ENCODE measurements around the gene SLC27A2.
A peak's percentile ranks its signal among the peaks of the same experiment; 100 is the strongest.
"Not testable (repeated sequence)": the region's sequence is repeated elsewhere in the genome, so short reads cannot be mapped to it uniquely, and the experiment has no call there.

Gene SLC27A2

GRCh38 chr15:50181969-50182218, at the start of gene SLC27A2:
Gene SLC27A2 (plus strand): TSS chr15:50182196. CDS start chr15:50182428, 232 bp downstream.
- DNase-seq (ENCODE audit: low read depth, low spot score): no peak

DNA sequence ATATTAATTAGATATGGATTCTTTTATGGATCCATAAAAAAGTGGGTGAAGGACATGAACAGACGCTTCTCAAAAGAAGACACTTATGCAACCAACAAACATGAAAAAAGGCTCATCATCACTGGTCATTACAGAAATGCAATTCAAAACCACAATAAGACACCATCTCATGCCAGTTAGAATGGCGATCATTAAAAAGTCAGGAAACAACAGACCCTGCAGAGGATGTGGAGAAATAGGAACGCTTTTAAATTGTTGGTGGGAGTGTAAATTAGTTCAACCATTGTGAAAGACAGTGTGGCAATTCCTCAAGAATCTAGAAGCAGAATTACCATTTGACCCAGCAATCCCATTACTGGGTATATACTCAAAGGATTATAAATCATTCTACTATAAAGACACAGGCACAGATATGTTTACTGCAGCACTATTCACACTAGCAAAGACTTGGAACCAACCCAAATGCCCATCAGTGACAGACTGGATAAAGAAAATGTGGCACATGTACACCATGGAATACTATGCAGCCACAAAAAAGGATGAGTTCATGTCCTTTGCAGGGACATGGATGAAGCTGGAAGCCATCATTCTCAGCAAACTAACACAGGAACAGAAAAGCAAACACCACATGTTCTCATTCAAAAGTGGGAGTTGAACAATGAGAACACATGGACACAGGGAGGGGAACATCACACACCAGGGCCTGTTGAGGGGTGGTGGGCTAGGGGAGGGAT, 49.6 kb upstream of the SLC27A2 start:
- DNase-seq (ENCODE audit: low read depth, low spot score): not testable (repeated sequence)

- peak; percentile 41 for DNase-seq (ENCODE audit: low read depth, low spot score)
Observed at GRCh38 chr15:50134524-50135024, 47.4 kb upstream of the SLC27A2 start.

DNA sequence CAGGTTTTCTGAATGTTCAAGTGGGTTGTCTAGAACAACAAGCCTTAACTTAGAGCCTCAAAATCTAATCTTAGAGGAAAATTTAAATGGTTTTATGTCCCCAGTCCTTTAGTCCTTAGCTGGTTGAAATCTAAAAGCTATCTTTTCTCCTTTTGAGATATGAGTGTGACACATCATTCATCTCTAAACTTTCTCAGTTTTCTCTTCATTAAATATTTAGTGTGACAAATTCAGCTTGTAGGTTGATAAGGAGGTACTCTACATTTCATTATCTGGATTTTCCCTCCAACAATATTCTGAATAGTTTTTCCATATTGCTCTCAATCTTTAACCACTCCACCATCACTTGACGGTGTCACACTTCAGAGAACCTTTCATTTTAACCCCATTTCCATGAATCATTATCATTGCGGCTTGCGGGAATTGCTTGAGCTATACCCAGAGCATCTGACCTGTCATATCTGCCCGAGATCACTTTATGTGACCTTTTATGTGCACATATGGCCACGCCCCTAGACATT, 46.9 kb upstream of the SLC27A2 start:
- DNase-seq (ENCODE audit: low read depth, low spot score): no peak

DNA sequence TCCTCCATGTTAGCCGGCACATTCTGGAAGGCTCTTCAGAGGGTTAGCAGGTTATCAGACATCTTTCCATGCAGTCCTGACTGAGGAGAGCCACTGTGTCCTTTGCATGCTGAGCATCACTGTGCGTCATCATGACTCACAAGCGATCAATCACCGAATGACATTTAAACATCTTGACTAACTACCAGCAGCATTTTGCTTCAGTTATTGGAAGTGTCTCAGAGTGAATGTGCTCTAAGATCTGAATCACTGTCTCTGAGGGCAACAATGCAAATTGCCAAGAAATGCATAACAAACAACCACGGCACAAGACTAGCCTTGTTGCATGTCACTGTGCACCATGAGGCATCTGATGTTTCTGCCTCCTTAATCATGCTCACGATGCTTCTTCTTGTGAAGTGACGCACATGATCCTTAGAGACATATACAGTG, 44.6 kb upstream of the SLC27A2 start:
- no peak for DNase-seq (ENCODE audit: low read depth, low spot score)

GRCh38 chr15:50137893-50138292, 44.1 kb upstream of the SLC27A2 start:
- DNase-seq (ENCODE audit: low read depth, low spot score): no peak

GRCh38 chr15:50138391-50138790, 43.6 kb upstream of the SLC27A2 start:
- no peak for DNase-seq (ENCODE audit: low read depth, low spot score)

GRCh38 chr15:50140098-50140497, 41.9 kb upstream of the SLC27A2 start:
- no peak for DNase-seq (ENCODE audit: low read depth, low spot score)

- DNase-seq (ENCODE audit: low read depth, low spot score): no peak
Observed at GRCh38 chr15:50140983-50141382, 41.0 kb upstream of the SLC27A2 start.

DNA sequence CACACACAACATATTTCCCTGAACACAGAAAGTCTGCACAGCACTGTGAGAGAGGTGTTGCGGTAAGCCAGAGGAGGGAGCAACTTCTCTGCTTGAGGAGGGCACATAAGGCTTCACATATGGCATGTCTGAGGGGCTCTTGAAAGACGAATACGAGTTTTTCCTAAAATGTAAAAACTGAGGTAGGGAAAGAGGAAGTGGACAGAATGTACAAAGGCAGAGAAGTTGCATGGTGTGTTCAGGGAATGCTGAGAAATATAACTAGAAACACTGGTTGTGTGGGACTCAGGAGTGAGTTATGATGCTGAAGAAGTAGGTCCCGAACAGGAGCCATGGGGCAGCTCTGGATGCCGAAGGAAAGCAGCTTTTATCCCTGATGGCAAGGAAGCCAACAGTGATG, 40.1 kb upstream of the SLC27A2 start:
- no peak for DNase-seq (ENCODE audit: low read depth, low spot score)

GRCh38 chr15:50143255-50143860, 38.6 kb upstream of the SLC27A2 start:
- DNase-seq (ENCODE audit: low read depth, low spot score): no peak

GRCh38 chr15:50144341-50145120, 37.5 kb upstream of the SLC27A2 start:
- no peak for DNase-seq (ENCODE audit: low read depth, low spot score)

- peak; percentile 52 for DNase-seq (ENCODE audit: low read depth, low spot score)
Observed at GRCh38 chr15:50145451-50145872, 36.5 kb upstream of the SLC27A2 start.

- DNase-seq (ENCODE audit: low read depth, low spot score): no peak
Observed at GRCh38 chr15:50146632-50147031, 35.4 kb upstream of the SLC27A2 start.

- peak; percentile 28 for DNase-seq (ENCODE audit: low read depth, low spot score)
Observed at GRCh38 chr15:50148362-50148963, 33.5 kb upstream of the SLC27A2 start.

- DNase-seq (ENCODE audit: low read depth, low spot score): no peak
Observed at GRCh38 chr15:50149090-50149489, 32.9 kb upstream of the SLC27A2 start.

DNA sequence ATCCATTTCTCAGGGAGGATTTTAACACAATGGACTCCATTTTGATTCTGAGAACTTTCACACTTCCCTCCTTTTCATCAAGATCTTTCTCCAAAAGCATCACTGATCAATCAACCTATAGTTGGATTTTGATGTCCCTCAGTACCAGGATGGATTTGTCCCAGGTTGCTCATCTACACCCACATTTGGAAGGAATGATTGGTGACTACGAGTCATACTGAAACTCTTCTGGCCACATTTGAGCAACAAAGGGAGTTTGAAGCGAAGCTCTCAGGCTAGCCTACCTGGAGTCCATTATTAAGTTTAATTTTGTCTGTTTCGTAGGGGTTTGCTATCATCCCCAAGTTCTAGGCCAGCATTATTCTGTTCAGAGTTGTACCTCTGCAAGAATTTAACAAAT, 31.6 kb upstream of the SLC27A2 start:
- no peak for DNase-seq (ENCODE audit: low read depth, low spot score)

GRCh38 chr15:50150851-50151250, 31.1 kb upstream of the SLC27A2 start:
- DNase-seq (ENCODE audit: low read depth, low spot score): no peak

DNA sequence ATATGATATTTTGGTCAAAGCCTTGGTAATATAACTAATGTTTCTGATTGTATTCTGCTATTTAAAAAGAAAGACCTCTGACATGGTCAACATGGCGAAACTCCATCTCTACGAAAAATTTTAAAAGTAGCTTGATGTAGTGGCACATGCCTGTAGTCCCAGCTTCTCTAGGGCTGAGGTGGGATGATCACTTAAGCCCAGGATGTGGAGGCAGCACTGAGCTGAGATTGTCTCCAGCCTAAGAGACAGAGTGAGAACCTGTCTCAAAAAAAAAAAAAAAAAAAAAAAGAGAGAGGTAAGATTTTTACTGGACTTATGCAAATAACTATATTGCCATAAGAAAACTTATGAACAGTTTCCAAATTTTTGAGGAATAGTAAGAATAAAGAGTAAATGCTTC, 30.5 kb upstream of the SLC27A2 start:
- no peak for DNase-seq (ENCODE audit: low read depth, low spot score)

GRCh38 chr15:50158236-50158635, 23.8 kb upstream of the SLC27A2 start:
- not testable (repeated sequence) for DNase-seq (ENCODE audit: low read depth, low spot score)

DNA sequence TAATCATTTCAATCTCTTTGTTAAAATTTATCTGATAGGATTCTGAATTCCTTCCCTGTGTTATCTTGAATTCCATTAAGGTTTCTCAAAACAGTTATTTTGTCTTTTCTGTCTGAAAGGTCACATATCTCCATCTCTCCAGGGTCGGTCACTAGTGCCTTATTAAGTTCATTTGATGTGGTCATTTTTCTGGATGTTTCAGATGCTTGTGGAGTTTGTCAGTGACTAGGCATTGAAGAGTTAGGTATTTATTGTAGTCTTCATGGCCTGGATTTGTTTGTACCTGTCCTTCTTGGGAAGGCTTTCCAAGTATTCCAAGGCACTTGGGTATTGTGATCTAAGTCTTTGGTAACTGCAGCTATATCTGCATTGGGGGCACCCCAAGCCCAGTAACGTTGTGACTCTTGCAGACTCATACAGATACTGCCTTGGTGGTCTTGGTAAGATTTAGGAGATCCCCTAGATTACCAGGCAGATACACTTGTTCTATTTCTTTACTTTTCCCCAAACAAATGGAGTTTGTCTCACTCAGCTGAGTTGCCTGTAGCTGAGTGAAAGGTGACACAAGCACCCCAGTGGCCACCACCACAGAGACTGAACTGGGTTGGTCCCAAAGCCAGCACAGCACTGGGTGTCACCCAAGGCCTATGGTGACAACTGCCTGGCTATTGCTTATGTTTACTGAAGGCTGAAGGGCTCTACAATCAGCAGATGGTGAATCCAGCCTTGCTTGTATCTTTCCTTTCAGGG, 18.9 kb upstream of the SLC27A2 start:
- no peak for DNase-seq (ENCODE audit: low read depth, low spot score)

Measured in smooth muscle cell of the brain vasculature (primary cell).